H4 (cell line): Measurements from ENCODE around the gene KIF5A. TPM values are rescaled to one million over a fixed set of nuclear protein-coding genes. Genes with fewer than 3 reads are reported as not detected.
"Not testable (repeated sequence)": the region's sequence is repeated elsewhere in the genome, so short reads cannot be mapped to it uniquely, and the experiment has no call there.

Experiments used
- DNase-seq: peaks from one replicate; pipeline ENCODE4 v3.0.0-alpha.2; 2015; ENCODE audit warnings: low spot score
- total RNA-seq: library from RNA; depleted of rRNA; stranded (reverse); fragments of >200 nt; shearing (Covaris generic); gene quantifications from 2 replicates; pipeline ENCODE4 v1.2.3, GENCODE V29; 2014; rRNA removed

The KIF5A gene
- 0.27 TPM in 1 of 2 replicates, not detected in the other for total RNA-seq

- no peak for DNase-seq
These were observed at the start of gene KIF5A for GRCh38 chr12:57549909-57550640. TSS of gene KIF5A (plus strand) at chr12:57550044. CDS start at chr12:57550272, 228 bp downstream.

GRCh38 chr12:57500213-57500612 is 49.6 kb upstream of the KIF5A start:
- no peak for DNase-seq

GRCh38 chr12:57502311-57502969 is 47.4 kb upstream of the KIF5A start:
- DNase-seq: not testable (repeated sequence)

GRCh38 chr12:57506541-57506940 is 43.3 kb upstream of the KIF5A start:
- not testable (repeated sequence) for DNase-seq

GRCh38 chr12:57507796-57508195 is 42.0 kb upstream of the KIF5A start:
- DNase-seq: not testable (repeated sequence)

GRCh38 chr12:57511161-57511560 is 38.7 kb upstream of the KIF5A start:
- no peak for DNase-seq

GRCh38 chr12:57511588-57512325 is 38.1 kb upstream of the KIF5A start:
- no peak for DNase-seq

GRCh38 chr12:57512665-57513064 is 37.2 kb upstream of the KIF5A start:
- no peak for DNase-seq

- DNase-seq: no peak
These were observed 36.6 kb upstream of the KIF5A start for GRCh38 chr12:57513266-57513665.

GRCh38 chr12:57513677-57514076 is 36.2 kb upstream of the KIF5A start:
- not testable (repeated sequence) for DNase-seq

GRCh38 chr12:57514246-57514645 is 35.6 kb upstream of the KIF5A start:
- DNase-seq: not testable (repeated sequence)

- no peak for DNase-seq
These were observed 35.0 kb upstream of the KIF5A start for GRCh38 chr12:57514720-57515407.

- DNase-seq: no peak
These were observed 34.4 kb upstream of the KIF5A start for GRCh38 chr12:57515408-57515933.

- no peak for DNase-seq
These were observed 33.8 kb upstream of the KIF5A start for GRCh38 chr12:57515934-57516541.

- no peak for DNase-seq
These were observed 33.2 kb upstream of the KIF5A start for GRCh38 chr12:57516617-57517153.

GRCh38 chr12:57517187-57517586 is 32.7 kb upstream of the KIF5A start:
- peak; percentile 27 for DNase-seq

- DNase-seq: not testable (repeated sequence)
These were observed 32.1 kb upstream of the KIF5A start for GRCh38 chr12:57517718-57518117.

- DNase-seq: no peak
These were observed 31.5 kb upstream of the KIF5A start for GRCh38 chr12:57518176-57518919.

GRCh38 chr12:57518920-57519795 is 30.7 kb upstream of the KIF5A start:
- DNase-seq: no peak
